Putamen (tissue), 1 donor: Measurements from ENCODE around the gene HOXA5.

Experiments
- DNase-seq: peaks from one replicate; pipeline ENCODE4 v3.0.0-alpha.2; 2016; ENCODE audit warnings: low spot score

HOXA5 gene

GRCh38 chr7:27148031-27148755, 4.7 kb upstream of the HOXA5 start:
- DNase-seq = no peak

- no peak for DNase-seq
Measured at GRCh38 chr7:27147199-27148030, 3.9 kb upstream of the HOXA5 start, which contains the start of gene HOXA6. TSS of gene HOXA6 (minus strand) at chr7:27147774. CDS start at chr7:27147749, 25 bp downstream.

- DNase-seq = no peak
Measured at GRCh38 chr7:27146491-27147198, 3.2 kb upstream of the HOXA5 start.

GRCh38 chr7:27145914-27146412, 2.5 kb upstream of the HOXA5 start:
- no peak for DNase-seq

- no peak for DNase-seq
Measured at GRCh38 chr7:27145165-27145913, 1.9 kb upstream of the HOXA5 start.

GRCh38 chr7:27144781-27145164, 1.3 kb upstream of the HOXA5 start:
- DNase-seq = no peak

- no peak for DNase-seq
Measured at GRCh38 chr7:27143950-27144780, 684 bp upstream of the HOXA5 start.

GRCh38 chr7:27142580-27143022, 880 bp downstream of the HOXA5 start:
- DNase-seq = no peak

GRCh38 chr7:27141923-27142579, 1.4 kb downstream of the HOXA5 start:
- DNase-seq = no peak

GRCh38 chr7:27141137-27141922, 2.2 kb downstream of the HOXA5 start:
- DNase-seq = no peak

- no peak for DNase-seq
Measured at GRCh38 chr7:27140126-27140857, 3.2 kb downstream of the HOXA5 start.

GRCh38 chr7:27139334-27140125, 4.0 kb downstream of the HOXA5 start:
- DNase-seq = no peak

- DNase-seq = no peak
Measured at GRCh38 chr7:27138985-27139333, 4.5 kb downstream of the HOXA5 start.

GRCh38 chr7:27138472-27138871, 5.0 kb downstream of the HOXA5 start:
- DNase-seq = no peak

GRCh38 chr7:27137640-27138315, 5.7 kb downstream of the HOXA5 start:
- no peak for DNase-seq

GRCh38 chr7:27134392-27134791, 9.1 kb downstream of the HOXA5 start:
- DNase-seq = no peak
